Fibroblast of skin of abdomen (primary cell): ENCODE data around the gene CXCL11.
"Not testable (repeated sequence)": the region's sequence is repeated elsewhere in the genome, so short reads cannot be mapped to it uniquely, and the experiment has no call there.

ENCODE experiments used
- DNase-seq: peaks from one replicate; pipeline ENCODE4 v3.0.0-alpha.2; 2013

Gene CXCL11

GRCh38 chr4:76000279-76000678 lies 35.6 kb downstream of the CXCL11 start:
- no peak for DNase-seq

DNA sequence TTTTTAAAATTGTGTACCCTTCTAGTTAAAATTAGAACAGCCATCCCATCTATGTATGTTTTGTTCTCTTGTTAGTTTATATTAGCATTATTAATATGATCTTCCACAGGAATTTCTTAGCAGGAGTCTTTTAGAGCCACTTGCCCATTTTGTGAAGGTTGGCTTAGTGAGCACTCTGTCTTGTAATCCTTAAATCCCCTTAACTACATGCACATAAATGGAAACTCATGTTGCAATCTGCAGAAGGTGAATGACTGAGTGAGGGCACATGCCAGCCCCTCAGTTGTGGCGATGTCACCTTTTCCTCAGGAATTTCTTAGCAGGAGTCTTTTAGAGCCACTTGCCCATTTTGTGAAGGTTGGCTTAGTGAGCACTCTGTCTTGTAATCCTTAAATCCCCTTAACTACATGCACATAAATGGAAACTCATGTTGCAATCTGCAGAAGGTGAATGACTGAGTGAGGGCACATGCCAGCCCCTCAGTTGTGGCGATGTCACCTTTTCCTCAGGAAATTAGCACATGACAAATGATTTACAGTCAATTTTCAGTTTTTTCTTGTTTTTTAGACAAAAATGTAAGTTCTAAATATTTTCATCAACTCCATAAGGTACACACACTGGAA lies 37.2 kb downstream of the CXCL11 start:
- not testable (repeated sequence) for DNase-seq

DNA sequence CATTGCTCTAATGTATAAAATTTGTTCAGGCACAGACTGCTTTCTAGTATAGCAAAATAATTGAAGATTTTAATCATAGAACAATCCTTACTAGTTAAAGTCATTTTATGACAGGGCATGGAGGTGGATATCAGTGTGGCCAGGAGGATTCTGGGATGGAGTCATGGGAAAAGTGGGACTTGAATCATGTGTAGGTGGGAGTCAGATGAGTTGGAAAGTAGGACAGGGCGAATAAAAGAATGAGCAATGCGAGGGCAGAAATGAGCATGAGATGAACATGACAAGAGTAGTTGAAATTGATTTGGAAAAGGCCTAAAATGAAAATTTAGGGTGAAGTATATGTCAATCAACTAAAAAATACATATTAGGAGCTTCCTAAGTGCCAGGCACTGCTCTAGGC lies 37.9 kb downstream of the CXCL11 start:
- no peak for DNase-seq

DNA sequence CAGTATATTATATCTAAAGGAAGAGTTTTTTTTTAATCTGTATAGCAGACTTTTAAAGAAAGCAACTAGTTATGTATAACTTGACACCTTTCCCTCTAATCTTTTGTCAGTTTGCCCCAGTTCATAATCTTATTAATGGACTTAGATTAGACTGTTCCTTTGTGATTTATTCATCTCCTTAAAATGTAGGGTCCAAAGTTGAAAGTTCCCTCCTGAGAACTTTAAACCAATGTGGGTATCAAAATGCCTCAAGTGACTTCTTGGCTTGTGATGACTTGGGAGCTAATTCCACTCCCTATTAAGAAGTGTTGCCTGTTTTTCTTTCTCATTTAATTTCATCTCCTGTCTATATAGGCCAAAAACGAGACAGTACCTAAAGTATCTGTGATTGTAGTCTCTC lies 38.8 kb downstream of the CXCL11 start:
- DNase-seq = no peak

DNA sequence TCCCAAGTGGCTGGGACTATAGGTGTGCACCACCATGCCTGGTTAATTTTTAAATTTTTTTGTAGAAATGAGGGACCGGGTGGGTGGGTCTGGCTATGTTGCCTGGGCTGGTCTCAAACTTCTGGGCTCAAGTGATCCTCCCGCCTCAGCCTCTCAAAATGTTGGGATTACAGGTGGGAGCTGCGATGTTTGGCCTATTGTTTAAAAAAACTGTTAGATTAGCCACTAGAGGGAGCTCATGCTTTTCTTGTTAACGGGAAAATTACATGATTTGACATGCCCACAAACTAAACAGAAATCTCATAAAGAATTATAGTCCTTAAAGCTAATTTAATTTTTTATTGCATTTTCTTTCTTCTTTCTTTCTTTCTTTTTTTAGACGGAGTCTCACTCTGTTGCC lies 40.1 kb downstream of the CXCL11 start:
- peak; percentile 44 for DNase-seq

DNA sequence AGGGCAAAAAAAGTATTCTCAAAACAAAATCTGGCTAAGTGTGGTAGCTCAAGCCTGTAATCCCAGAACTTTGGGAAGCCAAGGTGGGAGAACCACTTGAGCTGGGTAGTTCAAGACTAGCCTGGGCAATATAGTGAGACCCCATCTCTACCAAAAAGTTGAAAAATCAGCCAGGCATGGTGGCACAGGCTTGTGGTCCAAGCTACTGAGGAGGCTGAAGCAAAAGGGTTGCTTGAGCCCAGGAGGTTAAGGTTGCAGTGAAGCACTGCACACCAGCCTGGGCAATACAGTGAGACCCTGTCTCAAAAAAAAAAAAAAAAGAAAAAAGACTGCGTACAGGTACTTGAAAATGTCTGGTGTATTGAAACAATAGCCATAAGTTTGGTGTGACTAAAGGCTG lies 43.4 kb downstream of the CXCL11 start:
- no peak for DNase-seq

DNA sequence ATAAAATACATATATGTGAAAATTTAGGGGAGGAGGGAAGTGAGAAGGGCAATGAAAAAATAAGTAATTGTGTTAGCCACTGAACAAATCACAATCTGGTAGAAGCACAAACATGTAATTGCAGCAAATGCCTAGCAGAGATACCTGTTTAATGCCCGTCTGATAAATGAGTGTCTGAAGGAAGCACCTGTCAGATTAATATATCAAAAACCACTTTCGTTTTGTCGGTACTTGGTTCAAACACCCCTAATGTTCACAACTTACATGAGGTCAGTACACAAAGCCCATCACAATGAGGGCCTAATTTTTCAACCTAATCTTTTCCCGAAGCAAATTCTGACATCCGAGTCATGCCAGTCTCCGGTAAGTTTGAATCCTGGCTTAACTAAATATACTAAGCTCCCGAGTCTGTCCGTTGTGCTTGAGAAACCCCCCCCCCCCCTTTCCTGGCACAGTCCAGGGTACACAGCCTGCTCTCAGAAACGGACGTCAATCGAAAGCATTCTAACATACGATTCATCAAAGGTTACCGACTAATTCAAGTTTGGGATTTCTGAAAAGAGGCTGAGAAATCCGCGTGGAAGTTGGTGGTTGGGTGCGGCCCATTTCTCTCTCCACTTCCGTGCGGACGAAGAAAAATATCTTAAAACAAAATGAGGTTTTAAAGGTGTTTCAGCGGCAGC lies 45.9 kb downstream of the CXCL11 start:
- no peak for DNase-seq

DNA sequence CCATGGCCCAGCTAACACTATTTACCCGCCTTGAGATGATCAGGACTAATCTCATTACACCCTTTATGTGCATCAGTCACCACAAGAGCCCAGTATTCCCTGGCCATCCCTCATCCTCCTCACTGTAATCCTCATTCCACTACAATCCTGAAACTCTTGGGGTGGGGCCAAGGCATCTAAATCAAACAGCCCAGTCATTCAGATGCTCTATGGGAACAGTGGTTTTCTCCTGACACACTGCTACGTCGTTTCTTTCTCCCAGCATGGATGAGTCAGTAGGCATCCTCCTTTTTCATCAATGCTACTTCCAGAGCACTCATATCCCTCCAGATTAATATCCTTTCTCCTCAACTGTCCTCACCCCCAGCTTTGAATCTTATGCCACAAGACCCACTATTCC lies 50.8 kb downstream of the CXCL11 start:
- DNase-seq = peak; percentile 94
